COLO668 (cell line): ENCODE data around the gene SMYD5.
"Not testable (repeated sequence)": the region's sequence is repeated elsewhere in the genome, so short reads cannot be mapped to it uniquely, and the experiment has no call there.

Experiments used
- DNase-seq: peaks from one replicate; lab custom pipeline; 2025; ENCODE audit not compliant: unreplicated experiment; lab: John Stamatoyannopoulos, UW

SMYD5 gene

DNA sequence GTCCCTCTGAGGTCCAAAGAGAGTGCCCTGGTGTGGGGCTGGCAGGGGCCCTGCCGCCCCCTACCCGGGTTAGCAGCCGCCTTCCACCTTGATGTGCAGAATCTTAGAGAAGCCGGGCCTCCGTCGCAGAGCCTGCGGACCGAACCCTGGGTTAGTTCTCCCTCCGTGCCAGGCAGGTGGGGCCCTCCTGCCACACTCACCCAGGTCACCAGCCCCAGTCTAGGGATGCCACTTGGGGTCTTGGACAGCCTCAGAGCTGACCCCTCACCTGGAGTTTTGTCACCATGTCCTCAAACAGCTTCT, 44.8 kb downstream of the SMYD5 start:
- no peak for DNase-seq

DNA sequence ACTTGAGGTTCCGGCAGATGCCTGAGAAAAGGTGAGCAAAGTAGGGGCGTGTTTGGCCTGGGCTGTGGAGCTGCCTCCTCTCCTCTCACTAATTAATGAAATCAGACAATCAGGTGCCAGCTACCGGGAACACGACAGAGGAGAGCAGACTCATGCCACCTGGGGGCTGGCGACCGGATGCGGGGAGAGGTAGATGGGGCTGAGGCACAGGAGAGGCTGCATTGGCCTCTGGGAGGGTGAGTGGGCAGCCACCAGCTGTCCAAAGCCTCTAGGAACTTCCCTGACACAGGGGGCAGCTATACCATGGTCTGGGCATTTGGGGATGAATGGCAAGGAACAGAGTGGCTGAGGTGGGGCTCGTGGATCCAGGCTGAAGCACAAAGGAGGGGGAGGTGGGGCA, 45.2 kb downstream of the SMYD5 start:
- DNase-seq = no peak

DNA sequence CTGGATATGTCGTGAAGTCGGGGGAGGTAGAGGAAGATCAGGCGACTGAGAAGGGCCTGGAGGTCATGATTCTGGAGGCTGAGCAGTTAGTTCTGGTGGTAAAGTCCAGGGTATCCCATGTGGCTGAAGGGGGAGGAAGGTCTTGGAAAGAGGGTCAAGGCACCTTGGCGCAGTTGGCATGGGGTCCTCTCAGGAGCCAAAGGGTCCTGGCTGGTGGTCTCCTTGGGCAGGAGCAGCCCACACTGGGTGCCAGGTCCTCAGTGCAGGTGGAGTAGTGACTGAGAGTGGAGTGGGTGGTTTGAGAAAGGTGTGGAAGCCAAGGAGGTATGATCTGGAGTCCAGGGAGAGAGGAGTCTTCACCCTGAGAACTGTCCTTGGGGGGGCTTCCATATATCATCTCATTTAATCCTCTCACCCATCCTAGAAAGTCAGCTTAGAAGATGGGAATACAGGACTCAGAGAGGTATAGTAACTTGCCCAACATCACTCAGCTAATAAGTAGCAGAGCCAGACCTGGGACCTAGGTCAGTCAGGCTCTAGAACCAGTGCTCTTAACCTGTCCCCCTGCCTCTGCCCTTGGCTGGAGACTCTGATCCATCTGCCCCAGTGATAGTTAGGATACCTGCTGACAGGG, 45.8 kb downstream of the SMYD5 start:
- DNase-seq = no peak

DNA sequence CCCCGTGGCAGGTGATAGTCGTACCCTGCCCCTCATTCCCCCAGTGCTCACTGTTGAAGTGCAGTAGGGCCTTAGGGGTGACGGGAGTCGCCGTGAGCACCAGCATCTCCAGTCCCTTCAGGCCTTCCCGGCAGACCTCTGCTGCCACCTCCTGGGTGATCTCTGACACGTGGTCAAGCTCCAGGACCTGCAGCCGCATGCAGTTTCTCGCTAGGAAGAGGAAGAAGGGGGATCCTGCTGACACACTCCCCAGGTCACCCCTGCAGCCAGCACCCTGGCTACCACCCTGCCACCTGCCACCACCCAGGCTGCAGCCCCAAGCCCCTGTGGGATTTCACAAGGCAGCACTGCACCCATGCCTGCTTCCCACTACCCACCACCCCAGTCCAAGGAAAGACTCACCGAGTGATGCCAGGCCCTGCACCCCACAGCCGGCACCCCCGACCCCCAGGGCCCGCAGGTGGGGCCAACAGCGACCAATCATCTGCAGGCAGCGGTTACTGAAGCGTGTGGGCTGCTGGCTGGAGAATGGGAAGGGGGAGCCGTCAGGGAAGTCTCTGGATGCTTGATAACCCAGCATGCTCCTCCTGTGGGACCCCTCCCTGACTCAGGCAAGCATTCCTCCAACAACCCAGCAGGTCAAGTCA, 46.4 kb downstream of the SMYD5 start:
- peak; percentile 13 for DNase-seq

DNA sequence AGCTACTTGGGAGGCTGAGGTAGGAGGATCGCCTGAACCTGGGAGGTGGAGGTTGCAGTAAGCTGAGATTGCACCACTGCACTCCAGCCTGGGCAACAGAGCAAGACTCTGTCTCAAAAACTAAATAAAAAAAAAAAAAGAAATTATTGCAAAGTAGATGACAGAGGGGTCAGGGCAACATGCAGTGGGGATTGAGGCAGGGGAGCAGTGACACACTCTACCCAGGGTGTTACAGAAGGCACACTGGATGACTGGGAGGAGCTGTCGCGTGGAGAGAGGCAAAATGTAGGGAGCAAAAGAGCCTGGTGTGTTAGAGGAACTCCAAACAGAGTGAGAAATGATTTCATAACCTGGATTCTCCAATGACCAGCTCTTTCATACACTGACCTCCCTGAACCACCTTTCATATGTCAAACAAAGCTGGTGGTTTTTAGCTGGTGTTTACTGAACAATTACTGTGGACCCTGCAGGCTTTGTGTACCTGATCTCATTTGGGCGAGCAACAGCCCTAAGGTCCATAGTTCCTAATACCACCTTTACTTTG, 48.1 kb downstream of the SMYD5 start:
- DNase-seq = no peak

DNA sequence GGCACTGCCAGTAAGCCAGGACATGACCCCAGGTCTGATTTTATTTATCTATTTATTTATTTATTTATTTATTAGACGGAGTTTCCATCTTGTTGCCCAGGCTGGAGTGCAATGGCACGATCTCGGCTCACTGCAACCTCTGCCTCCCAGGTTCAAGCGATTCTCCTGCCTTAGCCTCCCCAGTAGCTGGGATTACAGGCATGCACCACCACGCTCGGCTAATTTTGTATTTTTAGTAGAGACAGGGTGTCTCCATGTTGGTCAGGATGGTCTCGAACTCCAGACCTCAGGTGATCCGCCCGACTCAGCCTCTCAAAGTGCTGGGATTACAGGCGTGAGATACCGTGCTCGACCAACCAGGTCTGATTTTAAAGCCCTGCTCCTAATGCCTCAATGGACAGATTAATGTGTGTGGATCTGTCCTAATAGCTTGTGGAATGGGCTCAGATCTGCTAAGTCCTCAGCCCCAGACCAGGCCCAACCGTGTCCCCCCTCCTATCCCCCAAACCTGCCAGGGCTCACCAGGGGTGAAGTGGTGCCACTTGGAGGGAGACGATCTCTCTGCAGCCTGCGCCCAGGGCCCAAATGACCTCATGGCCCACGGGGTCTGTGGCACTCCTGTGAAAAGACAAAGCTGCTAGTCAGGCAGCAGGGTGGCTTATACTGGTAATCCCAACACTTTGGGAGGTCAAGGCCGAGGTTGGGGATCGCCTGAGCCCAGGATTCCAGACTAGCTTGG, 48.8 kb downstream of the SMYD5 start:
- not testable (repeated sequence) for DNase-seq

DNA sequence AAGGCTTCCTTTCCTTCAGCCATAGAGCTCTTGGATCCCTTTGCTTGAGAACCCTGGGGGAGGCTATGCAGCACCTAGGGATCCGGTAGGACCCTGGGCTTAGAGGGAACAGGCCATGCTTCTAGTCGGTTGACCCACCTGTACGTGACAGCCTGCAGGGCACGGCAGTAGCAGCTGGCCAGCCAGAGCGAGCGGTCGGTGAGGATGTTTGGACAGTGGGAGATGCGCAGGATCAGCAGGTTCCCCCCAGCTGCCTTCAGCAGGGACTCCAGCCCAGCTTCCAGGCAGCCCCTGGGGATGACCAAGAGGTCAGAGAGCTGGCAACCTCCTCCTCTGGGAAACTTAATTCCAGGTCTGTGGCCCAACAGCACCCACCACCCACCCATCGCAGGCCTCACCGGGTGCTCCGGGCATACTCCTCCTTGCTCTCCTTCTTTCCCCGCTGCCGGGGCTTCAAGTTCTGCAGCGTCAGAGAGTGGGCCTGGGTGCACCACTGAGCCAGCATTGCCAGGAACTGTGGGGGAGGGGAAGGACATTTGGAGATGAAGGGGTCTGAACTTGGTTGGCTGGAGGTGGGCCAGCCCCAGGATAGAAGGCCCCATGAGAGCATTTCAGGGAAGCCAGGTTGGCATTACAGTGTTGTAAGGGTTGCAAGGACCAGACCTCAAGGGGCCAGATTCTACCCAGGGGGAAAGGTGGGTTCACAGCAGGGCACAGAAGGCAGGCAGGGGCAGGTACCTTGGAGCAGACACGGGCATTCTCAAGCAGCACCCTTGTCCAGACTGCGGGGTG, 49.7 kb downstream of the SMYD5 start:
- no peak for DNase-seq

DNA sequence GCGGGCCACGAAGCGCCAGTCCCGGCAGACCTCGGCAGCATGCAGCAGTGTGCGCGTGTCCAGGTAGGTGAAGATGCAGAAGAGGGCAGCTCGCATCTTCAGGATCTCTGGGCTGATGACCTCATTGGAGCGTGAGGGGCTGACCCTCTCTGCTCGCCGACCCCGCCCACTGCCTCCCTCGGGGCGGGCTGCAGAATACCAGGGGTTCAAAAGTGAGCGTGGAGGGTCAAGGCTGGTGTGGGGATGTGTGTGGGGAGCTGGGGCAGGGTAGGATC, 50.2 kb downstream of the SMYD5 start:
- DNase-seq = no peak

DNA sequence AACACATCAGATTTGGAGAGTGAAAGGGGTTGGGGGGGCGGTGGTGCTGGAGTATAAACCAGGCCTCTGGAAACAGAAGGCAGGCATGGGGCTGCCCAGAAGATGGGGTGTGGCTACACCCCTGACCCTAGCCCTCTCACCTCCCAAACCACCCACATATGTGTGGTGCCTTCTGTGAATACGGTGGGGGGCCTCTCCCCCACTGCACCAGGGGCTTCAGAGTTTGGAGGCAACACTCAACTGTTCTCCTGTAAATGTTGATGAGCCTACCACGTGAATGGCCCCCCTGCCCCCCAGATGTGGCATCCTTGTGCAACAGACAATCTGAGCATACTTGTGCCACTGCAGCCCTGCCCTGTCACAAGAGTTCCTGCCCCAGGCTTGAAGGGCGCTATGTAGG, 50.7 kb downstream of the SMYD5 start:
- DNase-seq = no peak

DNA sequence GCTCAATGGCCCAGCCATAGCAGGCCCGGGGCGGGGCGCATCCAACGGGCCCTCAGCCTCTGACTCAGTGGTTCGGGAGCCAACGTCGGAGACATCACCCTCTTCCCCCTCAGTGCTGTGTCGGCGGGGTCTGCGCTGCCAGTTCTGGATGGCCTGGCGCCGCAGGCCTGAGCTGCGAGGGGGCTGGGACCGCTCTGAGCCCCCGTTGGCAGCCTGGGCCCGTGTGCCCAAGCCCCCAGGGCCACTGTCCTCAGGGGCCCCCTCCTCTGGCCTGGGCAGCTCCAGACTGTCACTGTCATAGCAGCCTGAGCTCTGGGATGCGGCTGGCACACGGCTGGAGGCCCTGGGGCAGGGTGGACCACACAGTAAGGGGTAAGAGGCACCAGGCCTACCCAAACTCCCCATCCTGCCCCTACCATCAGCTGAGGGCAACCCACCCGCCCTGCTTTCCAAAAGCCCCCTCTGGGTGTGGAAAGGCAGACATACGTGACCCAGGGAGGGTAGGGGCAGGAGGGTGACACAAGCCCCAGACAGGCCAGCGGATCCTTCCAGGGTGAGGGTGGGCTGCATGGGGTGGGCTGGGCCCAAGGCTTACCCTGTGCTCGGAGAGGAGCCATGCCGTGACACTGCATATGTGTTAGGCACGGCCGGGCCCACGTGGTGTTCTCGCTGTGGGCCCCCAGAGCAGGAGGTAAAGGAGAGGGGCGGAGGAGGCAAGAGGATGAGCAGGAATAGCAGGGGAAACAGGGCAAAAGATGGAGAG, 51.4 kb downstream of the SMYD5 start:
- DNase-seq = no peak

DNA sequence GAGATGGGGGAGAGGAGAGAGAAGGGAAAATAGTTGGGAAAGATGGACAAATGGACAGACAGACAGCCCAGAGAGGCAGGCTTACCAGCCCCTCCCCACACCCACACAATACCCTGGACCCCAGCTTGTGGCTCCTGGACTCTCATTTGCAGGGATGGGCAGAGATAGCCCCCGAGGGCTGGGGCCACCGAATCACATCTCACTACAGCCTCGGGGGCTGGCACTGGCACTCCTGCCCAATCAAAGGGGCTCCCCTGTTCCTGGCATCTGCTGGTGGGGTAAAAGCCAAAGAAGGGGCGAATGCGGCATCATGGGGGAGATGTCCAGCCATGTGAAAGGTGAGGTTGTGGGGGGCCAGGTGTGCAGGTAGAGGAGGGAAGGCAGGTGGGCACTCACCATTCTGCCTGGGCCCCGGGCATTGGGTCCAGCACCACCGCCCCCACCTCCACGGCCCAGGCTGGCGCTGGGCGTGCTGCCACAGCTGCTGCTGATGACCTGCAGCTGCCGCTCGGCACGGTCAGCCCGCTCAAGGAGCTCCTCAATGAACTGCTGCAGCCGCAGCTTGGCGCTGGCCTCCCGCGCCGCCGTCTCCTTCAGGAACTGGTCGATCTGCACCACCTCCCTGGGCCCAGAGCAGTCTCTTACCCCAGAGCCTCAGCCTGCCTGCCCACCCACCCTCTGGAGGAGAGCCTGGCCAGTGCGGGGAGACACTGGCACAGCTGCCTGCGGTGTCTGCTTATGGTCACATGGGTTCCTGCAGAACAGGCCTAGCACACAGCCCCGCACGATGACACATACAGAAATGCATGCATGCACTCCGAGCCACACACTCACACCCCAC, 52.2 kb downstream of the SMYD5 start:
- peak; percentile 68 for DNase-seq

DNA sequence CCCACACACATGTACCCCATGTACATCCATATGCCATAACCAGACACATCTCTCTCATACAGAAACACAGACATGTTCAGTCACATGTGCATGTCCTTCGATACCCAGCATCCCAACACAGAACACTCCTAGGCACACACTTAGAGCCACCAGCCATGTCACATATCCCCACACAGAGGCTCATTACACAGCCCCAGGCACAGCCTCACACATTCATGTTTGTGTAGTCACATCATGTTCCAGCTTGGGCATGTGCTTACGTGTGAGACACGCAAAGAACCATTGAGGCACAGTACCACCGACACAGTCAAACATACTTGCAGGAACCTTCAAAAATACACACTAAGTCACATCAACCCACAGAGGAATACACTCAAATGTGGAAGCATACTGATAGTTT, 53.0 kb downstream of the SMYD5 start:
- DNase-seq = no peak

DNA sequence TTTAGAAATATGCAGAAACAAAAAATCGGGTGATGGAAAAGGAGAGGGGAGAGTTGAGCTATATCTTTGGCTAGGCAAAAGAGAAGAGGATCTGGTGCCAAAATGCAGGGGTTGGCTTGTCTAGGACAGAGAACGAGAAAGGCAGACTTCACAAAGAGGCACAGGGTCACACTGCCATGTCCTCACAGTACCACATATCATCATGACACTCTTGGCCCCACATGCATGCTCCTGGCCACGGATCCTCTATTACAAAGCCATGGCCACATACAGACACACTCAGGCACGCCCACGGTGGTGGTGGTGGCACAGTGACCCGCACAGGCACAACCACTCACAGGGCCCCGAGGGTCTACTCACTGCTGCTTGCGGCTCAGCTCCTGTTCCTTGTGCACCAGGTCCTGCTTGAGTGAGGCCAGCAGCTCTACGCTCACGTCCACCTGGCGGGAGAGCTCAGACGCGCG, 54.4 kb downstream of the SMYD5 start:
- no peak for DNase-seq

DNA sequence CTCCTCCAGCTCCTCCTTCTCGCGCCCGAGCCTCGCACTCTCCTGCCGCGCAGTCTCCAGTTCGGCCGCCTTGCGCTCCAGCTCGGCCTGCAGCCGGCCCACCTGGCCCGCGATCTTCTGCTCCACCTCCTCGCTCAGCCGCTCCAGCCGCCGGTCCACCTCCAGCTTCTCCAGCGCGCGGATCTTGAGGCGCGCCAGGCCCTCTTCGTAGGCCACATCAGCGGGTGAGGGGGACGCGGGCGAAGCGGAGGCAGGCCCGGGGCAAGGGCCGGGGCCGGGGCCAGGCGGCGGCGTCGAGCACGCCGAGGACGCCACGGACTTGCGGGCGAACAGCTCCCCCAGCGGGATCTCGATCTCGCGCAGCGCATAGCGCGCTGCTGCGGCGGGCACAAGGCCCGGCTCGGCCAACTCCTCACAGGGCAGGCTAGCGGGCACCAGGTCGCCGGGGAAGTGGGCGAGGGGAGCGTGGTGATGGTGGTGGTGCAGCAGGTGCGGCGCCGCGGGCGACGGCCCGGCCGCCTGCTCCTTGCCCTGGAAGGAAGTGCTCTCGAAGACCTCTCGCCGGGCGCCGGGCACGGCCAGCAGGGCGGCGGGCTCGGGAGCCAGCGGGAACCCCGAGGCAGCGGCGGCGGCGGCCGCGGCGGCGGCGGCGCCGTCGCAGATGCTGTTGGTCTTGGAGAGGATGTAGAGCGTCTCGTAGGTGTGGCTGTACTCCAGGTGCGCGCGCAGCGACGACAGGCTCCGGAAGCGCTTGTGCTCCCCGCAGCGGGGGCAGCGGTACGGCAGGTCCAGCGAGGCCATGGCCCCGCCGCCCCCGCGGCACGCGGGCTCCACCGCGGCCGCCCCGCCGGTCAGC, 55.0 kb downstream of the SMYD5 start:
- DNase-seq = peak; percentile 94

DNA sequence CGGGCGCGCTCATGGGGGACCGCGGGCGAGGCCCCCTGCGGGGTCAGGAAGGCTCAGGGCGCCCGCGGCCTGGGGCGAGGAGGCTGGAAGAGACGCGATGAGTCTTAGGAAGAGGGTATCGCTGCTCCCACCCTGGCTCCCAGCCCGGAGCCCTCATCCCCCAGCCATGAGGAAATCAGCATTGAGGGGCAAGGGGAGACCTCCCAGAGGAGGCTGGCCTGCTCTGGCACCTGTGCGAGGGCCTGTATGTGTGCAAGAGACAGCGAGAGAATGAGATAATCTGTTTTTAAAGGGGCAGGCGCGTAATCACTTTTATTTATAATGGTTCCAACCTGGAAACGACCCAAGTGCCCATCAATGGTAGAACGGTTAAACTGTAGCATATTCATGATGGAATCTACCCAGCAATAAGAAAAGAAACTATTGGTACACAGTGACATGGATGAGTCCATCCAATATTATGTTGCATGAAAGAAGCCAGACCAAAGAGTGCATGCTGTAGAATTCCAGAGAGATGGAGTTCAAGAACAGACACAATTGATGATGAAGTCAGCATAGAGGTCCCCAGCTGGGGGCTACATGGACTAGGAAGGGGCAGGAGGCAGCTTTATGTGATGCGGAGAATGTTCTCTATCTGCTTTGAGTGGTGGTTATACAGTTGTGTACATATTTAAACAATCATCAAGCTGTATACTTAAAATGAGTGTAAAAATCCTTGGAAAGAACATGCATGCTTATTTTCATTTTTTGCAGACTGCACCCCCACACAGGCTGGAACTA, 55.8 kb downstream of the SMYD5 start:
- peak; percentile 41 for DNase-seq

DNA sequence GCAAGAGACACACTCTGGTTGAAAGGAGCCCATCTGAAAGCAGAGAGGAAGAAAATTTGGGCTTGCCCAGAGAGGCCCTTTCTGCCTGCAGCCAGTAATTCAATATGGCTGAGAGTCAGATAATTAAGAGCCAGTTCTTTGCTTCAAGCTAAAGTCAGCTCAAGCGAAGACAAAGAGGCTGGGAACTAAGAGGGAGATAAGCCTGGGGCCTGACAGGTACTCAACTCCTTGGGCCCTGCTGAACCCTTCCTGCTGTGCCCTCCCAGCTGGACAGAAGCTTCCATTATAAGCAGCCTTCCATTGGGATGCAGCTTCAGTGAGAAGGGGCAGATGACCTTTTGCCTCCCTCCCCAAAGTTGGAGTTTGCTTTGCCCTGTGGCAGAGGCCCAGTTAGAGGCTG, 58.2 kb downstream of the SMYD5 start:
- no peak for DNase-seq
